ENCODE results near the gene CCDC181. TPM values are rescaled to one million over a fixed set of nuclear protein-coding genes. Genes with fewer than 3 reads are reported as not detected.

The CCDC181 gene
- total RNA-seq, 1 experiment from 2014 or later, result 0.23 TPM

- Histone ChIP-seq H3K27me3 (replicated peaks; ENCODE audit: control insufficient read depth, insufficient read depth, low read length) (no peaks in the 10 kb centered on the region), H3K4me1 (peaks cover 4% of the 10 kb centered on the region), H3K4me3 (ENCODE audit: low read depth, low read length) (no peak overlapping the region), H3K36me3 (ENCODE audit: control insufficient read depth, insufficient read depth, low read length) (no peaks in the 10 kb centered on the region), H3K9me3 (no peaks in the 10 kb centered on the region)
- Mint-ChIP-seq H3K4me1 (ENCODE audit: low read depth, unreplicated experiment) (peaks cover 6% of the 10 kb centered on the region), H3K27me3 (ENCODE audit: insufficient read depth, unreplicated experiment) (no peaks in the 10 kb centered on the region), H3K4me3 (ENCODE audit: unreplicated experiment) (no peak overlapping the region), H3K27ac (ENCODE audit: unreplicated experiment) (no peak overlapping the region), H3K9me3 (ENCODE audit: unreplicated experiment) (peaks cover 7% of the 10 kb centered on the region), H3K36me3 (ENCODE audit: insufficient read depth, unreplicated experiment) (no peaks in the 10 kb centered on the region)
- intact Hi-C loops (cut with micrococcal nuclease; ENCODE audit: unreplicated experiment), result no loop called here
- CTCF ChIA-PET, result no interaction called here
- POLR2A ChIA-PET, result interaction anchor here (0.6 kb wide), 1 partner anchor 31 kb away, joined by 3 read pairs; no protein-coding TSS in a partner anchor
- no peak for TF ChIP-seq CTCF (IDR thresholded peaks at IDR 0.05; ENCODE audit: insufficient read depth in 1 of 2, low read depth in 1 of 2, low read length in 1 of 2, severe bottlenecking in 1 of 2, unreplicated experiment in 1 of 2)
- DNase-seq, result no peak
- no TSS peak for BruUV-seq (replicated peaks)
Observed at GRCh38 chr1:169443923-169444322, 16.6 kb upstream of the CCDC181 start.

DNA sequence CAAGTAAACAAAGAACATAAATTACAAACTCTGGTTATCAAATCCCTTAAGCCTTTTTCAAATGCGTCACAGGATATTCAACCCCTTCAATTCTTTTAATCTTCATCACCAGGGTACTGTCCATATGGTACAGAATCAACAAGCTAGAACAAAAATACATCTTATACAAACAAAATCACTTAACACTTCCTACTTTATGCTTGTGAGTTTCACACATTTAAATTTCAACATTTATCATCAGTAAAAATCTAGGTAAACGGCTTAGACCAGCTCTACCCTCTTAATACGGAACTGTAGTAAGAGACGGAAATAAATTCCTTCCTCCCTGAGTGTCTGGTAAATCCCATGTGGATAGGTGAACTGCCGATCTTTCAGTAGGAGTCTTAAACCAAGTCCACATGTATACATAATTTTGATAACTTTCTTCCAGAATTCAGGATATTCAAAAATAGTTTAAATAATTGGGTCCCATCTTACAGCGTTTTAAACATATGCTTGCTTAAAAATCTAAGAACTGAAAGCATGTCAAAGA is 1.0 kb downstream of the CCDC181 start:
- POLR2A ChIA-PET, result no interaction called here
- Mint-ChIP-seq H3K9me3 (ENCODE audit: unreplicated experiment) (no peaks in the 10 kb centered on the region), H3K4me3 (ENCODE audit: unreplicated experiment) (no peak overlapping the region), H3K27me3 (ENCODE audit: insufficient read depth, unreplicated experiment) (peaks cover 9% of the 10 kb centered on the region), H3K36me3 (ENCODE audit: insufficient read depth, unreplicated experiment) (no peaks in the 10 kb centered on the region), H3K4me1 (ENCODE audit: low read depth, unreplicated experiment) (peaks cover 7% of the 10 kb centered on the region), H3K27ac (ENCODE audit: unreplicated experiment) (no peak overlapping the region)
- CTCF ChIA-PET, result no interaction called here
- Histone ChIP-seq H3K4me1 (no peaks in the 10 kb centered on the region), H3K9me3 (no peaks in the 10 kb centered on the region), H3K27me3 (replicated peaks; ENCODE audit: control insufficient read depth, insufficient read depth, low read length) (no peaks in the 10 kb centered on the region), H3K36me3 (ENCODE audit: control insufficient read depth, insufficient read depth, low read length) (no peaks in the 10 kb centered on the region), H3K4me3 (ENCODE audit: low read depth, low read length) (no peak overlapping the region)
- no peak for TF ChIP-seq CTCF (IDR thresholded peaks at IDR 0.05; ENCODE audit: insufficient read depth in 1 of 2, low read depth in 1 of 2, low read length in 1 of 2, severe bottlenecking in 1 of 2, unreplicated experiment in 1 of 2)
- BruUV-seq (replicated peaks), result no TSS peak
- intact Hi-C loops (cut with micrococcal nuclease; ENCODE audit: unreplicated experiment), result no loop called here
- DNase-seq, result no peak

GRCh38 chr1:169421309-169421708 is 6.0 kb downstream of the CCDC181 start:
- POLR2A ChIA-PET, result no interaction called here
- H3K27me3 Mint-ChIP-seq (ENCODE audit: insufficient read depth, unreplicated experiment), result peaks cover 7% of the 10 kb centered on the region
- CTCF ChIA-PET, result no interaction called here
- Histone ChIP-seq H3K36me3 (ENCODE audit: control insufficient read depth, insufficient read depth, low read length) (no peaks in the 10 kb centered on the region), H3K9me3 (no peaks in the 10 kb centered on the region), H3K4me1 (no peaks in the 10 kb centered on the region), H3K27me3 (replicated peaks; ENCODE audit: control insufficient read depth, insufficient read depth, low read length) (no peaks in the 10 kb centered on the region), H3K4me3 (ENCODE audit: low read depth, low read length) (no peak overlapping the region)
- no peak for DNase-seq
- BruUV-seq (replicated peaks), result no TSS peak
- H3K27ac Mint-ChIP-seq (ENCODE audit: unreplicated experiment), result no peak overlapping the region
- no peaks in the 10 kb centered on the region for H3K9me3 Mint-ChIP-seq (ENCODE audit: unreplicated experiment)
- TF ChIP-seq CTCF (IDR thresholded peaks at IDR 0.05; ENCODE audit: insufficient read depth in 1 of 2, low read depth in 1 of 2, low read length in 1 of 2, severe bottlenecking in 1 of 2, unreplicated experiment in 1 of 2), result no peak
- H3K36me3 Mint-ChIP-seq (ENCODE audit: insufficient read depth, unreplicated experiment), result no peaks in the 10 kb centered on the region
- no peak overlapping the region for H3K4me3 Mint-ChIP-seq (ENCODE audit: unreplicated experiment)
- H3K4me1 Mint-ChIP-seq (ENCODE audit: low read depth, unreplicated experiment), result peaks cover 7% of the 10 kb centered on the region
- intact Hi-C loops (cut with micrococcal nuclease; ENCODE audit: unreplicated experiment), result no loop called here

All from Caco-2 (cell line).